ENCODE measurements around the gene CYFIP1. TPM values are rescaled to one million over a fixed set of nuclear protein-coding genes. Genes with fewer than 3 reads are reported as not detected.

The CYFIP1 gene
- total RNA-seq, 3 donors from 2014 or later (not counting 1 experiment from before 2014, with no cell fraction given): 6.4 to 9.2 (median 8.8) TPM

- TF ChIP-seq CTCF (IDR thresholded peaks at IDR 0.05): no peak
- H3K36me3 ChIP-seq (ENCODE audit: control insufficient read depth, insufficient read depth, low read length): peaks cover 2% of the 10 kb centered on the region
- intact Hi-C loops (cut with micrococcal nuclease): no loop called here
Measured at GRCh38 chr15:22942877-22943276, 37.3 kb downstream of the CYFIP1 start.

DNA sequence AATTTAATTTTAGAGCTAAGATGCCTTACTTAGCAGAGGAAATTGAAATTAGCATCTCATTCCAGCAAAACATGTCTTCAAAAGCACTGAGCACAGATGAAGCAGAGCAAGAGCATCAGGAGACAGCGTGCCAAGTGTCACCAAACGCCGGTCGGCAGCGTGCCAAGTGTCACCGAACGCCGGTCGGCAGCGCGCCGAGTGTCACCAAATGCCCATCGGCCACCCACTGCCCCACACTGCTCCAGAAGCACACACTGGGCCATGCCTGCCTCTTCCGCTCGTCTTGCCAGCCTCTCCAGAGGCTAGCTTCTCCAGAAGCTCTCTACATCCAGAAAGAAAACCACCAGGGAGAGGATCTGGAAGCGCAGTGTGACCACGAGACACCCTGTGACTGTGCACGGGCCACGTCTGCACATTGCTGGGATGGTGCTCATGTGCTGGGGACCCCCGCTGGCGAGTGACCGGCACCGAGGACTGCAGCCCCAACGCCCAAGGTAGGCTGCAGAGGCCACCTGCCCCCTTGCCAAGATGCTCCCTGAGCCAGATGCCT lies 37.8 kb downstream of the CYFIP1 start:
- no peaks in the 10 kb centered on the region for H3K9me3 ChIP-seq (ENCODE audit: control insufficient read depth, insufficient read depth, low read length)
- DNase-seq (no peak), ATAC-seq (no peak)
- intact Hi-C loops (cut with micrococcal nuclease): no loop called here
- H3K4me1 ChIP-seq (ENCODE audit: control insufficient read depth, insufficient read depth, low read length): no peaks in the 10 kb centered on the region
- H3K4me3 Mint-ChIP-seq: no peak overlapping the region
- H3K4me1 Mint-ChIP-seq: no peaks in the 10 kb centered on the region
- H3K4me3 ChIP-seq (ENCODE audit: low read length): no peak overlapping the region
- H3K27me3 Mint-ChIP-seq (ENCODE audit: low read depth in 2 of 2): no peaks in the 10 kb centered on the region
- no peaks in the 10 kb centered on the region for H3K36me3 Mint-ChIP-seq
- no peak overlapping the region for H3K27ac Mint-ChIP-seq
- H3K27ac ChIP-seq (ENCODE audit: low read length): no peak overlapping the region
- H3K9me3 Mint-ChIP-seq: no peaks in the 10 kb centered on the region
- H3K27me3 ChIP-seq (ENCODE audit: control insufficient read depth, insufficient read depth, low read length): no peaks in the 10 kb centered on the region
- TF ChIP-seq CTCF (IDR thresholded peaks at IDR 0.05): no peak
- H3K36me3 ChIP-seq (ENCODE audit: control insufficient read depth, insufficient read depth, low read length): peaks cover 2% of the 10 kb centered on the region
- 95% methylated on average over 24 of the region's 24 CpGs for WGBS (ENCODE audit: insufficient coverage)

More at GRCh38 chr15:22942877-22943276, 37.3 kb downstream of the CYFIP1 start:
- Mint-ChIP-seq H3K27ac (no peak overlapping the region), H3K4me1 (peaks cover 0 to 3% of the 10 kb centered on the region in 2 donors), H3K9me3 (no peaks in the 10 kb centered on the region), H3K27me3 (ENCODE audit: low read depth in 2 of 2) (no peaks in the 10 kb centered on the region), H3K36me3 (no peaks in the 10 kb centered on the region), H3K4me3 (no peak overlapping the region)
- H3K4me3 ChIP-seq (ENCODE audit: low read length): no peak overlapping the region
- no peaks in the 10 kb centered on the region for H3K27me3 ChIP-seq (ENCODE audit: control insufficient read depth, insufficient read depth, low read length)
- 88% methylated on average over 15 of the region's 15 CpGs for WGBS (ENCODE audit: insufficient coverage)
- no peak overlapping the region for H3K27ac ChIP-seq (ENCODE audit: low read length)
- DNase-seq (no peak), ATAC-seq (no peak)
- H3K4me1 ChIP-seq (ENCODE audit: control insufficient read depth, insufficient read depth, low read length): no peaks in the 10 kb centered on the region
- H3K9me3 ChIP-seq (ENCODE audit: control insufficient read depth, insufficient read depth, low read length): no peaks in the 10 kb centered on the region

- no peaks in the 10 kb centered on the region for H3K4me1 ChIP-seq (ENCODE audit: control insufficient read depth, insufficient read depth, low read length)
- Mint-ChIP-seq H3K27ac (no peak overlapping the region), H3K36me3 (no peaks in the 10 kb centered on the region), H3K27me3 (ENCODE audit: low read depth in 2 of 2) (no peaks in the 10 kb centered on the region), H3K4me3 (no peak overlapping the region), H3K9me3 (no peaks in the 10 kb centered on the region), H3K4me1 (no peaks in the 10 kb centered on the region)
- TF ChIP-seq CTCF (IDR thresholded peaks at IDR 0.05): no peak
- 90% methylated on average over 3 of the region's 4 CpGs for WGBS (ENCODE audit: insufficient coverage)
- ATAC-seq: no peak
- no peak overlapping the region for H3K27ac ChIP-seq (ENCODE audit: low read length)
- no peaks in the 10 kb centered on the region for H3K9me3 ChIP-seq (ENCODE audit: control insufficient read depth, insufficient read depth, low read length)
- no peaks in the 10 kb centered on the region for H3K27me3 ChIP-seq (ENCODE audit: control insufficient read depth, insufficient read depth, low read length)
- intact Hi-C loops (cut with micrococcal nuclease): no loop called here
- no peak overlapping the region for H3K4me3 ChIP-seq (ENCODE audit: low read length)
- H3K36me3 ChIP-seq (ENCODE audit: control insufficient read depth, insufficient read depth, low read length): peaks cover 2% of the 10 kb centered on the region
- no peak for DNase-seq
Measured at GRCh38 chr15:22941179-22941578, 39.0 kb downstream of the CYFIP1 start.

GRCh38 chr15:22939652-22940061 lies 40.5 kb downstream of the CYFIP1 start:
- no peak overlapping the region for H3K27ac ChIP-seq (ENCODE audit: low read length)
- DNase-seq (no peak), ATAC-seq (peak in 1 of 3 donors; percentile 26)
- intact Hi-C loops (cut with micrococcal nuclease): no loop called here
- H3K27ac Mint-ChIP-seq: no peak overlapping the region
- 83% methylated on average over 10 of the region's 10 CpGs for WGBS (ENCODE audit: insufficient coverage)
- H3K9me3 Mint-ChIP-seq: no peaks in the 10 kb centered on the region
- H3K27me3 ChIP-seq (ENCODE audit: control insufficient read depth, insufficient read depth, low read length): no peaks in the 10 kb centered on the region
- H3K4me1 Mint-ChIP-seq: no peaks in the 10 kb centered on the region
- no peaks in the 10 kb centered on the region for H3K9me3 ChIP-seq (ENCODE audit: control insufficient read depth, insufficient read depth, low read length)
- H3K4me3 ChIP-seq (ENCODE audit: low read length): no peak overlapping the region
- H3K36me3 Mint-ChIP-seq: no peaks in the 10 kb centered on the region
- H3K36me3 ChIP-seq (ENCODE audit: control insufficient read depth, insufficient read depth, low read length): peaks cover 2% of the 10 kb centered on the region
- H3K4me1 ChIP-seq (ENCODE audit: control insufficient read depth, insufficient read depth, low read length): no peaks in the 10 kb centered on the region
- no peaks in the 10 kb centered on the region for H3K27me3 Mint-ChIP-seq (ENCODE audit: low read depth in 2 of 2)
- no peak overlapping the region for H3K4me3 Mint-ChIP-seq
- no peak for TF ChIP-seq CTCF (IDR thresholded peaks at IDR 0.05)

Measured in natural killer cell (primary cell).